Transverse colon (tissue), 4 donors: Measurements from ENCODE around the gene PFDN5. TPM values are rescaled to one million over a fixed set of nuclear protein-coding genes. Genes with fewer than 3 reads are reported as not detected.
A peak's percentile ranks its signal among the peaks of the same experiment; 100 is the strongest.

ENCODE experiments used
- DNase-seq: peaks from one replicate; pipeline ENCODE4 v3.0.0-alpha.2; 2019
- H3K27ac ChIP-seq, 4 donors: fragments of 200-600 bp; sonication (generic); 2 replicates each; pipeline ENCODE4 v1.5.1; 2016 to 2018; ENCODE audit warnings: inconsistent platforms in 4 of 4
- H3K27me3 ChIP-seq: fragments of 200-600 bp; sonication (generic); 2 replicates; pipeline ENCODE4 v1.5.1; 2017; ENCODE audit warnings: inconsistent platforms
- H3K36me3 ChIP-seq, 4 donors: fragments of 200-600 bp; sonication (generic); 2 replicates each; pipeline ENCODE4 v1.5.1; 2017 to 2019; ENCODE audit warnings: inconsistent platforms in 4 of 4
- H3K4me1 ChIP-seq, 4 donors: fragments of 200-600 bp; sonication (generic); 2 replicates each; pipeline ENCODE4 v1.5.1; 2017 to 2020; ENCODE audit warnings: inconsistent platforms in 4 of 4
- H3K4me3 ChIP-seq, 4 donors: fragments of 200-600 bp; sonication (generic); 1 replicate in 1 of 4; 2 replicates in 3 of 4; pipeline versions ENCODE4 v1.5.1 to v1.6.1; 2017 to 2019; ENCODE audit warnings: inconsistent platforms in 4 of 4
- H3K9me3 ChIP-seq, 2 donors: fragments of 200-600 bp; sonication (generic); 2 replicates each; pipeline ENCODE4 v1.5.1; 2017 to 2019; ENCODE audit warnings: inconsistent platforms in 2 of 2
- CTCF ChIP-seq, 5 experiments: fragments of 200-600 bp in 3 of 5; fragments of 450-650 bp in 2 of 5; sonication (generic) in 3 of 5; IDR thresholded peaks; 1 replicate in 2 of 5; 2 replicates in 3 of 5; pipeline ENCODE4 v1.5.1; 2016 to 2017; ENCODE audit warnings: antibody characterized with exemption in 5 of 5, inconsistent platforms in 3 of 5, mild to moderate bottlenecking in 2 of 5, moderate library complexity in 1 of 5
- EP300 ChIP-seq: sonication (generic); formaldehyde crosslinking; IDR thresholded peaks from one replicate; pipeline ENCODE4 v1.6.1; 2017; ENCODE audit warnings: antibody characterized with exemption, low read depth
- POLR2A ChIP-seq: fragments of 450-650 bp; IDR thresholded peaks from one replicate; pipeline ENCODE4 v1.6.1; 2016; ENCODE audit warnings: antibody characterized with exemption, mild to moderate bottlenecking, moderate library complexity
- POLR2AphosphoS5 ChIP-seq, 3 donors: sonication (generic); formaldehyde crosslinking; IDR thresholded peaks; one replicate each; pipeline ENCODE4 v1.6.1; 2016; ENCODE audit warnings: antibody characterized with exemption in 3 of 3
- WGBS, 2 donors: methylation state at CpG; one replicate each; pipeline ENCODE4 v1.1.5; 2018; ENCODE audit warnings: low coverage in 1 of 2; 5-methylcytosine and 5-hydroxymethylcytosine counted together
- in situ Hi-C, 4 donors: fragments of 200-750 bp; cut with MboI; loops; one replicate each; pipeline versions ENCODE4 v1.15.0 to v1.15.1; 2017; ENCODE audit warnings: low sequenced_read_pairs in 3 of 4, low pct_ligation_motif_present in 1 of 4, low pct_unique_long_range_greater_than_20kb in 1 of 4
- intact Hi-C: fragments of 100-400 bp; cut with DNase I; formaldehyde crosslinking; loops from one replicate; pipeline ENCODE4 v1.15.1; 2023; ENCODE audit warnings: low total_unique reads
- total RNA-seq, 4 donors: library from RNA; depleted of rRNA; stranded (reverse); fragments of >200 nt; gene quantifications; one replicate each; pipeline ENCODE4 v1.1.0, GENCODE V29; 2016

Gene PFDN5
- total RNA-seq, 4 donors from 2014 or later = 244 to 451 (median 381) TPM

GRCh38 chr12:53253298-53253697 is 42.0 kb upstream of the PFDN5 start:
- TF ChIP-seq POLR2A (no peak), POLR2AphosphoS5 (IDR thresholded peaks at IDR 0.05) (no peak), EP300 (no peak), CTCF (IDR thresholded peaks at IDR 0.05) (no peak)
- intact Hi-C loops = no loop called here
- Histone ChIP-seq H3K4me3 (peak overlapping the region in 1 of 4 donors; percentile 92), H3K4me1 (peaks cover 15 to 24% (median 24%) of the 10 kb centered on the region in 4 donors), H3K27me3 (no peaks in the 10 kb centered on the region), H3K9me3 (no peaks in the 10 kb centered on the region), H3K36me3 (peaks cover 0 to 9% (median 0%) of the 10 kb centered on the region in 4 donors), H3K27ac (peak overlapping the region in 3 of 4 donors; percentile 93 to 95 (median 94))
- DNase-seq = no peak
- in situ Hi-C loops = no loop called here
- WGBS, 2 donors = 91% methylated on average over 13 of the region's 13 CpGs; no CpG with 5 or more reads in 1 of the 2 donors

- Histone ChIP-seq H3K9me3 (no peaks in the 10 kb centered on the region), H3K4me3 (no peak overlapping the region), H3K4me1 (peaks cover 15 to 24% (median 24%) of the 10 kb centered on the region in 4 donors), H3K27ac (no peak overlapping the region), H3K27me3 (no peaks in the 10 kb centered on the region), H3K36me3 (peaks cover 0 to 9% (median 0%) of the 10 kb centered on the region in 4 donors)
- DNase-seq = no peak
- intact Hi-C loops = no loop called here
- TF ChIP-seq CTCF (IDR thresholded peaks at IDR 0.05) (no peak), POLR2AphosphoS5 (IDR thresholded peaks at IDR 0.05) (no peak), POLR2A (no peak), EP300 (no peak)
- in situ Hi-C loops = no loop called here
- 75% methylated on average over 1 of the region's 1 CpG; no CpG with 5 or more reads in 1 of the 2 donors for WGBS, 2 donors
Observed at GRCh38 chr12:53254816-53255545, 40.4 kb upstream of the PFDN5 start.

- H3K9me3 ChIP-seq = no peaks in the 10 kb centered on the region
- in situ Hi-C loops (no loop called here), intact Hi-C loops (no loop called here)
- H3K27me3 ChIP-seq = no peaks in the 10 kb centered on the region
- H3K4me1 ChIP-seq = peaks cover 11 to 22% (median 18%) of the 10 kb centered on the region in 4 donors
- no peak for DNase-seq
- 64 to 74% methylated on average over 2 to 3 of the region's 3 CpGs for WGBS, 2 donors
- no peak overlapping the region for H3K4me3 ChIP-seq
- H3K36me3 ChIP-seq = peaks cover 0 to 9% (median 0%) of the 10 kb centered on the region in 4 donors
- TF ChIP-seq POLR2AphosphoS5 (IDR thresholded peaks at IDR 0.05) (no peak), EP300 (no peak), POLR2A (no peak), CTCF (IDR thresholded peaks at IDR 0.05) (no peak)
- no peak overlapping the region for H3K27ac ChIP-seq
Observed at GRCh38 chr12:53255996-53256395, 39.3 kb upstream of the PFDN5 start.

- H3K4me3 ChIP-seq = no peak overlapping the region
- H3K36me3 ChIP-seq = peaks cover 0 to 4% (median 0%) of the 10 kb centered on the region in 4 donors
- TF ChIP-seq CTCF (IDR thresholded peaks at IDR 0.05) (no peak), POLR2AphosphoS5 (IDR thresholded peaks at IDR 0.05) (no peak), POLR2A (no peak), EP300 (no peak)
- no peaks in the 10 kb centered on the region for H3K9me3 ChIP-seq
- intact Hi-C loops = no loop called here
- DNase-seq = no peak
- no peaks in the 10 kb centered on the region for H3K4me1 ChIP-seq
- WGBS, 2 donors = 70 to 71% methylated on average over 5 to 7 of the region's 7 CpGs
- in situ Hi-C loops = no loop called here
- no peaks in the 10 kb centered on the region for H3K27me3 ChIP-seq
- no peak overlapping the region for H3K27ac ChIP-seq
Observed at GRCh38 chr12:53258541-53259539, 36.5 kb upstream of the PFDN5 start.
